AML-193 (cell line): ENCODE measurements around the gene NLK.
"Not testable (repeated sequence)": the region's sequence is repeated elsewhere in the genome, so short reads cannot be mapped to it uniquely, and the experiment has no call there.

Experiments
- DNase-seq, 2 experiments: peaks; one replicate each; lab custom pipeline; 2025; lab: John Stamatoyannopoulos, UW

Gene NLK

GRCh38 chr17:28072936-28073533 is 30.6 kb downstream of the NLK start:
- no peak for DNase-seq

DNA sequence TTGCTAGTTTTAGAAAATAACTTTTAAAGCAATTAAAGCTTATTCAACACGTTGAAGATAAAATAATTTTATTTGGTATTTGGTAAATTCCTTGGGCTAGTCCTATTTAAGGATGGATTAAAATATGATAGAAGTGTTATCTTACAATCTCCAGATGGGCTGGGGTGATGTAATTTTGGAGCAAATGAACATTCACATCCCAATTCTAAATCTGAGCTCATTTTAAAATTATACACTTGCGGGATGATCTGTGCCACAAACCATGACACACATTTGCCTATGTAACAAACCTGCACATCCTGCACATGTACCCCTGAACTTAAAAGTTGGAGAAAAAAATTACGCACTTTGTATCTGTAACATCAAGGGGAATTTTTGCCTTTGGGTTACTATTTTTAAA is 31.5 kb downstream of the NLK start:
- no peak for DNase-seq

DNA sequence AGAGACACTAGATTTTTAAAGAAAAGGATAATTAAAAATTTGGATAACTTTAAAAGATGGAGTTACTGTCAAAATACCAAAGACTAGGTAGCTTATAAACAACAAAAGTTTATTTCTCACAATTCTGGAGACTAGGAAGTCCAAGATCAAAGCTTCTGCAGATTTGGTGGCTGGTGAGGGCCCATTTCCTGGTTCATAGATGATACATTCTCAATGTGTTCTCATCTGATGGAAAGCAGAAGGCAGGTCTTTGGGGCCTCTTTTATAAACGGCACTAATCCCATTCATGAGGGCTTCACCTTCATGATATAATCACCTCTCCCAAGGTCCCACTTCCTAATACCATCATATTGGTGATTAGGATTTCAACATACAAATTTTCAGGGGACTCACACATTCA is 33.7 kb downstream of the NLK start:
- DNase-seq = no peak

DNA sequence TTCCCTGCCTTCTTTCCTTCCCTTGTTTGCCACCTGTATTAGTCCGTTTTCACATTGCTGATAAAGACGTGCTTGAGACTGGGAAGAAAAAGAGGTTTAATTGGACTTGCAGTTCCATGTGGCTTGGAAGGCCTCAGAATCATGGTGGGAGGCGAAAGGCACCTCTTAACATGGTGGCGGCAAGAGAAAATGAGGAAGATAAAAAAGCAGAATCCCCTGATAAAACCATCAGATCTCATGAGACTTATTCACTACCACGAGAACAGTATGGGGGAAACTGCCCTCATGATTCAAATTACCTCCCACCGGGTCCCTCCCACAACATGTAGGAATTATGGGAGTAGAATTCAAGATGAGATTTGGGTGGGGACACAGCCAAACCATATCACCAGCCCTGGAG is 34.7 kb downstream of the NLK start:
- DNase-seq = not testable (repeated sequence)

- peak; percentile 37 to 60 for DNase-seq
Measured at GRCh38 chr17:28078341-28079229, 36.1 kb downstream of the NLK start.

- no peak for DNase-seq
Measured at GRCh38 chr17:28081467-28081866, 39.0 kb downstream of the NLK start.

DNA sequence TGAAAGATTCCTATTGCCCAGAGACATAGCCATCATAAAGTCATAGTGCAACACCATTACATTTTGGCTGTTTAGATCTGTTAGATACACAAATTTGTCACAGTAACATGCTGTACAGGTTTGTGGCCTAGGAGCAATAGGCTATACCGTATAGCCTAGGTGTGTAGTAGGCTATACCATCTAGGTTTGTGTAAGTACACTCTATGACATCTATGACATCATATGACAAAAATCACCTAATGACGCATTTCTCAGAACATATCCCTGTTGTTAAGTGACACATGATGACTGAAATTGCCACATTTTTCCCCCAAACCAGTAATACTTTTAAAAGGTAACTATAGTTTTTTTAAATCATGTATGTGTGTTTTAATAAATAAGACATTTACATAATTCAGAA is 43.3 kb downstream of the NLK start:
- no peak for DNase-seq

DNA sequence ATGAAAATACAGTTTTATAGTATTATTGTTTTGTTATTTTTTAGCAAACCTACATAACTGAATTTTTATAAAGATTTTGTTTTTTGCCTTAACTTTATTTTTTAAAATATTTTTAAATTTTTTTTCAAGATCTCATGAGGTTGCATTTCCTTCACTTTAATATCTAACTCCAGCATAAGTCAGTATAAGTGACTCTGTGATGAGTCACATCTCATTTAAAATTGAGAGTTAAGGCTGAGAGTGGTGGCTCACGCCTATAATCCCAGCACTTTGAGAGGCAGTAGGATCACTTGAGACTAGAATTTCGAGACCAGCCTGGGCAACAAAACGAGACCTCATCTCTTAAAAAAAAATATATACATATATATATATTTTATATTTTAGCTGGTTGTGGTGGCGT is 44.0 kb downstream of the NLK start:
- DNase-seq = no peak

DNA sequence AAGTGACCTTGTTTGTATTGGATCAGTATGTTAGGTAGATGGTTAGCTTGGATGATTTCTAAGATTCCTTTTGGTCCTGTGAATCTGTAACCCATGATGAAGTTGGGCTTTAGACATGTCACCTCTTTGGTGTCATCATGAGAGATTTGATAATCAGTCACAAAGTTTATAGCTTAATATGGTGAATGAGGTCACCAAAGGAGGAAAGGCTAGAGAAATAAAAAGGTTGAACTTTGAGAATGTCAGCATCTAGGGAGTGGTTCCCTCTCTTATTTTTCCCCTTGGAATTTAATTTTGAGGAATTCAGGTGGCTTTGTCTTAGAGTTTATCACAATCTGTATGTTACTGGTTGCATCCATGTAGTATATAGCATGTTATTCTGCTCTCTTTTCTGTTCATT is 45.3 kb downstream of the NLK start:
- no peak for DNase-seq

- no peak for DNase-seq
Measured at GRCh38 chr17:28090551-28090950, 48.1 kb downstream of the NLK start.

- no peak for DNase-seq
Measured at GRCh38 chr17:28092088-28092487, 49.6 kb downstream of the NLK start.

DNA sequence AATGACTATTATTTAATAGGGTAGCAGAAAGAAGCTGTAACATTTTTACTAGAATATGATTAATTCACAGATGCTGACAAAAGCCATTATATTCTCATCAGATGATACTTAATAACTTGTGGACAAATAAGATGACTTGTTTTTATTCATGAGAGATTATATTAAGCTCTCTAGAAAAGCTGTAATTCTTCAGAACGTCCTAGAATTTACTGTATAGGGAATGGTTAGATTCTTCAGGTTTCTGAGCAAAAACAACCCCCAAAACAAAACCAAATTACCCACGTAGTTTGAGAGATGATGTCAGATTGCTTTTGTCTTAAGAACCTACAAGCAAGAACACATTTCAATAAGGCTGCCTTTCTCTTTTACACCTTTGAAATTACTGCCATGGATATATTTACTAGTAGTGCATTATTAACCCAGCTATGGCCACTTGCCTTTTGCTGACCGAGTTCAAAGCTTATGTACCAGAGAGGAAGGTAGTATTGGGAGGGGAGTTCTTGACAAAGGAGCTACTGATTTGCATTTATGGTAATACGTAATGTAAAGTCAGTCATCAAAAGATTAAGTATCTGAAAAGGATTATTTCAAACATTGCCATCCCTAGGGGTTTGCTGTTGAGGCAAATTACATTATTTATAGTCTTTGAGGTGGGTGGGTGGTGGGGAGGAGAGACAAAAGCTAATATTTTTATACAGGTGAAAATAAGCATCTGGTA is 51.7 kb downstream of the NLK start:
- no peak for DNase-seq

DNA sequence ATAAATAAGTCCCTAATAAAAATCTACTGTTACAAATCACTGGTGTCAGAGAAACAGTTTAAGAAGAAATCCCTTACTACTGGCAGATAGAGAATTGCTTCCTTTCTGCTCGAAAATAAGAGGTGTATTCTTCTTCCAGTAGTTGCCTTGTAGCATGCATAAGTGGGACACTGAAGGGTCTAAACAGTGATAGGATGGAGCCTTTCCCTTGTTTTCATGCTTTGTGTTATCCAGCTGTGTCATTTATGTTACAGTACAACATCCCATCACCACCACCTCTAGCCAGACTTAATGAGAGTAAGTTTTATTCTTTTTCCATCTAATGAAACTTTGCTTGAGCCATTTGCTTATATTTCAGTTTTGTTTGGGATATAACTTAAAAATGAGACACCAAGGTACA is 54.3 kb downstream of the NLK start:
- no peak for DNase-seq

DNA sequence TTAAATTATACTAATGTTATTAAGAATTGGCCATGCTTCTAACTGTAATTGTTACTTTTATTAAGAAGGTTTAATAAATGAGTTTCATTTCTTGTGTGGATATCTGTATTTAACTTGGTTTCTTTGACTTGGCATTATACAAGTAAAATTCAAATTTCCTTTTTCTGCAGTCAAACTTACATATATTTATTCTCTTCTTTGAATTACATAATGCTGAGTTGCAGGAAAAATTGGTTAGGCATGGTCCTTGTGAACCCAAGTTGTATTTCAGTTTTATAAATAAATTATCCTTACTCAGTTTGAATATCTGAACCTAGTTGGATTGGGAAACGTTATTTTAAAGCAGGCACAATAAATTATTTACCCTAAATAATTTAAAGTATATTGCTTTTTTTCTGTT is 54.8 kb downstream of the NLK start:
- DNase-seq = no peak

GRCh38 chr17:28097901-28098300 is 55.4 kb downstream of the NLK start:
- no peak for DNase-seq

DNA sequence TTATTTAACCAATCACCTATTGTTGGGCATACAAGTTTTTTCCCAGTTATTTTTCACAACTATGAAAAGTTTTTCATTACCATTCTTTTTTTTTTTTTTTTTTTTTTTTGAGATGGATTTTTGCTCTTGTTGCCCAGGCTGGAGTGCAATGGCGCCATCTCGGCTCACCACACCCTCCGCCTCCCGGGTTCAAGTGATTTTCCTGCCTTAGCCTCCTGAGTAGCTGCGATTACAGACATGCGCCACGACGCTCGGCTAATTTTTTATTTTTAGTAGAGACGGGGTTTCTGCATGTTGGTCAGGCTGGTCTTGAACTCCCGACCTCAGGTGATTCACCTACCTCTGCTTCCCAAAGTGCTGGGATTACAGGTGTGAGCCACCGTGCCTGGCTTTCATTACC is 56.1 kb downstream of the NLK start:
- DNase-seq = not testable (repeated sequence)

DNA sequence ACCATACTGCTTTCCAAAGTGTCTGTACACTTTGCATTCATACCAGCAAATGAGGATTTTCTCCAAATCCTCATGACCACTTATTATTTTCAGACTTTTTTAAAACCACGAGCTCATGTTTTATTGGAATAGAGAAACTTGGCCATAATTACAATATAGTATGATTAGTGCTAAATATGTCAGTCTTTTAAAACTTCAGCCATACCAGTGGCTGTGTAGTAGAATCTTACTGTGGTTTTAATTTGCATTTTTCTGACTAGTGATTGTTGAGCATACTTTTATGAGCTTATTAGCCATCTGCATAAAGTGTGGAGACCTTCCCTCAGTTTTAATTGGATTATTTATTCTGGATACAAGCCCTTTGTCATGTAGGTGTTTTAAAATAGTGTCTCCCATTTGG is 57.8 kb downstream of the NLK start:
- no peak for DNase-seq

- DNase-seq = no peak
Measured at GRCh38 chr17:28100936-28101335, 58.5 kb downstream of the NLK start.

- no peak for DNase-seq
Measured at GRCh38 chr17:28101919-28102318, 59.4 kb downstream of the NLK start.

DNA sequence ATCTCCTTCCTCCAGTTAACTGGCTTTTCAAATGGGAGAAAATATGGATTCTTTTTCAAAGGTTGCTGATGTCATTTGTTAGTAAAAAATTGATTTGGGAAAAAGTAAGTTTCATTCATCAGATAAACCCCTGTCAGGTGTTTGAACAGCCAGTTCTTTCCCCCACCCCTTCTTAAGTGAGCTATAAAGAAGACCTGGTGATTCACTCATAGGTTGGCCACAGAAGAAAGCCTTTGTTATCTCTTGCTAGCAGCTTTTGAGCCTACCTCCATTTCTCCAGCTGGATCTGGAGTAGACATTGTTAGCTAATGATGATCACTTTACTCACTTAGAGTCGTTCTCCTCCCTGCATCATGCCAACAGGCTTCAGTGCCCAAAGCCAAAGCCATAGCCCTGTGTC is 63.0 kb downstream of the NLK start:
- no peak for DNase-seq

- no peak for DNase-seq
Measured at GRCh38 chr17:28110184-28110583, 67.7 kb downstream of the NLK start.

DNA sequence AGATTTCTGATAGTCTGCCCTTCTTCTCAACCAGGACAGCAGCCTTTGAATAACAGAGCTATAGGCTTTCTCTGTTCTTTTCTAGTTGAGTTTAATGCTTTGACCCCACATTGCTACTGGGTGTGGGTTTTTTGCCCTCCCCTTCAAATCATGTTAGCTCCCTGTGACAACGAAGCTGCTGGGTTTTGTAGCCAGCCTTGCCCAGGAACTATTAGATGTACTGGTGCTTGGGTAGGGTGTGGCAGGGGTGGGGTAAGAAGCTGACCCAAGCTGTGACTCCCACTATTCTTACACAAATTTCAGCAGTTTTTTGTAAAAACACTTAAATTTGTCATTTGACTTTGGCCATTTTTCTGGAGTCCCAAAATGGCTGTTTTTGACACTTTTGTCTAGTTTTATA is 69.7 kb downstream of the NLK start:
- DNase-seq = no peak

DNA sequence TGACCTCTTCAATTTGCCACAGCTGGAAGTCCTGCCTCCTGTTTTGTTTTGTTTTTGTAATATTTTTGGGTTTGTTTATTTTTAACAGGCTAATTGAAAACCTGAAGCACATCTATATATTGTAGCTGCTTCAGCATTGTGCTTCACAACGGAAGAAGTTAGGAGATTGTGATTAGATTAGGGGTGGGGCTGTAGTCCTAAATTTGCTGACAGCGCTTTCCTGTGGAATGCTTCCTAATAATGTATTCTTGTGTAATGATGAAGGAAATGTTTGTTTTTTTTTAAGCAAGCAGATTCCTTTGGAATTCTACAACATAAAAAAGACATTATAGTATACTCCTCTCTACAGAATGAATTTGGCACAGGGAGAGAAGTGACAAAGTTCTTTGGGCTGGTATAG is 70.1 kb downstream of the NLK start:
- DNase-seq = no peak
